ENCODE data around the gene COCH.

GRCh38 chr14:30906752-30907658 lies 32.6 kb downstream of the COCH start:
- TF ChIP-seq, protein P1, sequence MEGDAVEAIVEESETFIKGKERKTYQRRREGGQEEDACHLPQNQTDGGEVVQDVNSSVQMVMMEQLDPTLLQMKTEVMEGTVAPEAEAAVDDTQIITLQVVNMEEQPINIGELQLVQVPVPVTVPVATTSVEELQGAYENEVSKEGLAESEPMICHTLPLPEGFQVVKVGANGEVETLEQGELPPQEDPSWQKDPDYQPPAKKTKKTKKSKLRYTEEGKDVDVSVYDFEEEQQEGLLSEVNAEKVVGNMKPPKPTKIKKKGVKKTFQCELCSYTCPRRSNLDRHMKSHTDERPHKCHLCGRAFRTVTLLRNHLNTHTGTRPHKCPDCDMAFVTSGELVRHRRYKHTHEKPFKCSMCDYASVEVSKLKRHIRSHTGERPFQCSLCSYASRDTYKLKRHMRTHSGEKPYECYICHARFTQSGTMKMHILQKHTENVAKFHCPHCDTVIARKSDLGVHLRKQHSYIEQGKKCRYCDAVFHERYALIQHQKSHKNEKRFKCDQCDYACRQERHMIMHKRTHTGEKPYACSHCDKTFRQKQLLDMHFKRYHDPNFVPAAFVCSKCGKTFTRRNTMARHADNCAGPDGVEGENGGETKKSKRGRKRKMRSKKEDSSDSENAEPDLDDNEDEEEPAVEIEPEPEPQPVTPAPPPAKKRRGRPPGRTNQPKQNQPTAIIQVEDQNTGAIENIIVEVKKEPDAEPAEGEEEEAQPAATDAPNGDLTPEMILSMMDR (IDR thresholded peaks at IDR 0.05; ENCODE audit: low read depth, low read length), result peak; percentile 13
- TF ChIP-seq POLR2A (IDR thresholded peaks at IDR 0.05; ENCODE audit: extremely low read depth, insufficient read length) (no peak), MYC (IDR thresholded peaks at IDR 0.05; ENCODE audit: low read depth, low read length) (no peak), MAX (IDR thresholded peaks at IDR 0.05; ENCODE audit: low read depth, low read length) (no peak)

Data from NB4 (cell line).